Activated CD4-positive, alpha-beta T cell treated with anti-CD3 and anti-CD28 coated beads, Interleukin-10, Interleukin-2, amounts not matched to agents 100 ng/mL and 50 ng/mL, durations not matched to agents 16 hours and 8 hours (primary cell): ENCODE measurements around the gene SPACA4.
A peak's percentile ranks its signal among the peaks of the same experiment; 100 is the strongest.

Experiments used
- DNase-seq: peaks from one replicate; pipeline ENCODE4 v3.0.0-alpha.2; 2020

SPACA4 gene

GRCh38 chr19:48635966-48636858 lies 29.7 kb downstream of the SPACA4 start:
- DNase-seq = no peak

GRCh38 chr19:48636859-48637448 lies 30.4 kb downstream of the SPACA4 start, which contains the start of gene DBP:
DBP (minus strand) TSS chr19:48637379; CDS start chr19:48636994, 385 bp downstream.
- no peak for DNase-seq

- peak; percentile 98 for DNase-seq
Observed at GRCh38 chr19:48637449-48637947, 31.0 kb downstream of the SPACA4 start.

- DNase-seq = peak; percentile 86
Observed at GRCh38 chr19:48637948-48638830, 31.6 kb downstream of the SPACA4 start.

GRCh38 chr19:48638831-48639381 lies 32.4 kb downstream of the SPACA4 start:
- no peak for DNase-seq

- DNase-seq = no peak
Observed at GRCh38 chr19:48639483-48640375, 33.2 kb downstream of the SPACA4 start.

- DNase-seq = no peak
Observed at GRCh38 chr19:48641850-48642249, 35.3 kb downstream of the SPACA4 start.

- no peak for DNase-seq
Observed at GRCh38 chr19:48642862-48643261, 36.3 kb downstream of the SPACA4 start.

GRCh38 chr19:48644355-48644754 lies 37.8 kb downstream of the SPACA4 start:
- no peak for DNase-seq

GRCh38 chr19:48644839-48645619 lies 38.5 kb downstream of the SPACA4 start:
- peak; percentile 83 for DNase-seq

GRCh38 chr19:48645620-48646000 lies 39.1 kb downstream of the SPACA4 start:
- no peak for DNase-seq

GRCh38 chr19:48646001-48646721 lies 39.6 kb downstream of the SPACA4 start, which contains the start of gene CA11:
CA11 (minus strand) TSS chr19:48646187; CDS start chr19:48645632, 555 bp downstream.
- DNase-seq = peak; percentile 94

- DNase-seq = no peak
Observed at GRCh38 chr19:48646722-48647216, 40.2 kb downstream of the SPACA4 start.

- DNase-seq = no peak
Observed at GRCh38 chr19:48648134-48648533, 41.6 kb downstream of the SPACA4 start.

GRCh38 chr19:48650974-48651682 lies 44.6 kb downstream of the SPACA4 start:
- DNase-seq = no peak

- DNase-seq = no peak
Observed at GRCh38 chr19:48651683-48652048, 45.1 kb downstream of the SPACA4 start.

GRCh38 chr19:48654299-48655059 lies 47.9 kb downstream of the SPACA4 start:
- DNase-seq = no peak

- no peak for DNase-seq
Observed at GRCh38 chr19:48656840-48657474, 50.4 kb downstream of the SPACA4 start.
